HCT116 (cell line): ENCODE measurements around the gene GDI1.

Experiments
- ATF3 ChIP-seq: IDR thresholded peaks from 2 replicates; pipeline ENCODE4 v1.6.1; 2012
- CBX3 ChIP-seq: IDR thresholded peaks from 2 replicates; pipeline ENCODE4 v1.6.1; 2012; ENCODE audit warnings: low read depth
- CEBPB ChIP-seq: IDR thresholded peaks from 2 replicates; pipeline ENCODE4 v1.6.1; 2012; ENCODE audit warnings: low read depth
- EZH2 ChIP-seq: fragments of 200-600 bp; sonication (generic); IDR thresholded peaks from 2 replicates; pipeline ENCODE4 v1.6.1; 2017; ENCODE audit warnings: antibody characterized with exemption, mixed run types
- EZH2phosphoT487 ChIP-seq: fragments of 200-600 bp; IDR thresholded peaks from 2 replicates; pipeline ENCODE4 v1.6.1; 2018; ENCODE audit warnings: antibody characterized with exemption, borderline replicate concordance
- JUND ChIP-seq: IDR thresholded peaks from 2 replicates; pipeline ENCODE4 v1.6.1; 2012
- POLR2A ChIP-seq: IDR thresholded peaks from 2 replicates; pipeline ENCODE4 v1.7.0; 2011; ENCODE audit warnings: borderline replicate concordance; ENCODE audit not compliant: insufficient read depth, insufficient read length; ENCODE audit errors: extremely low read depth
- POLR2AphosphoS5 ChIP-seq: IDR thresholded peaks from 2 replicates; pipeline ENCODE4 v1.6.1; 2011; ENCODE audit warnings: mild to moderate bottlenecking, low read depth, low read length, moderate library complexity
- REST ChIP-seq: IDR thresholded peaks from 2 replicates; pipeline ENCODE4 v1.6.1; 2012; ENCODE audit warnings: low read depth
- TF ChIP-seq, protein P1 (sequence below), 3 experiments: fragments of 200-600 bp in 1 of 3; sonication (generic) in 1 of 3; IDR thresholded peaks in 2 of 3; conservative IDR thresholded peaks in 1 of 3; 2 replicates each; pipeline ENCODE4 v1.5.1; 2012 to 2017; ENCODE audit warnings: low read depth in 2 of 3, low read length in 2 of 3, antibody characterized with exemption in 1 of 3, borderline replicate concordance in 1 of 3, control low read depth in 1 of 3, mild to moderate bottlenecking in 1 of 3, mixed read lengths in 1 of 3, mixed run types in 1 of 3, moderate library complexity in 1 of 3; ENCODE audit not compliant: insufficient read depth in 1 of 3

DNA sequence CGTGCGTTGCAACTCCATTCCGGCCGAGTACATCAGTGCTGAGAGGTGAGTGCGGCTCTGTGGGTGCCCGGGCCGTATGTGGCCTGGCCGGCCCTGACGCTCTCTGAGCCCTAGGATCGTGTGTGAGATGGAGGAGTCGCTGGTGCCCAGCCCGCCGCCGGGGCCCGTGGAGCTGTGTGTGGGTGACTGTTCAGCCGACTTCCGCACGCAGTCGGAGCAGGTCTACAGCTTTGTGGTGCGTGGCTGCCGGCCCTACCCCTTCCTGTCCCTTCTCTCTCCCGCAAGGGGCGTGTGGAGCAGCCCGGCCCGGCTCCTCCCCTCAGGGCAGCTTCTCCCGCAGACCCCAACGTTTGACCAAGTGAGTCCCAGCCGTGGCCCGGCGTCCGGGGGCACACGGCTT lies 29.1 kb downstream of the GDI1 start:
- TF ChIP-seq ATF3 (no peak), POLR2AphosphoS5 (no peak), POLR2A (no peak), REST (no peak), EZH2phosphoT487 (no peak), JUND (no peak), CEBPB (no peak), EZH2 (no peak), CBX3 (no peak)
- TF ChIP-seq, protein P1, sequence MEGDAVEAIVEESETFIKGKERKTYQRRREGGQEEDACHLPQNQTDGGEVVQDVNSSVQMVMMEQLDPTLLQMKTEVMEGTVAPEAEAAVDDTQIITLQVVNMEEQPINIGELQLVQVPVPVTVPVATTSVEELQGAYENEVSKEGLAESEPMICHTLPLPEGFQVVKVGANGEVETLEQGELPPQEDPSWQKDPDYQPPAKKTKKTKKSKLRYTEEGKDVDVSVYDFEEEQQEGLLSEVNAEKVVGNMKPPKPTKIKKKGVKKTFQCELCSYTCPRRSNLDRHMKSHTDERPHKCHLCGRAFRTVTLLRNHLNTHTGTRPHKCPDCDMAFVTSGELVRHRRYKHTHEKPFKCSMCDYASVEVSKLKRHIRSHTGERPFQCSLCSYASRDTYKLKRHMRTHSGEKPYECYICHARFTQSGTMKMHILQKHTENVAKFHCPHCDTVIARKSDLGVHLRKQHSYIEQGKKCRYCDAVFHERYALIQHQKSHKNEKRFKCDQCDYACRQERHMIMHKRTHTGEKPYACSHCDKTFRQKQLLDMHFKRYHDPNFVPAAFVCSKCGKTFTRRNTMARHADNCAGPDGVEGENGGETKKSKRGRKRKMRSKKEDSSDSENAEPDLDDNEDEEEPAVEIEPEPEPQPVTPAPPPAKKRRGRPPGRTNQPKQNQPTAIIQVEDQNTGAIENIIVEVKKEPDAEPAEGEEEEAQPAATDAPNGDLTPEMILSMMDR (IDR thresholded peaks at IDR 0.05 in 2 of 3, conservative IDR thresholded peaks at IDR 0.05 in 1 of 3; ENCODE audit: borderline replicate concordance in 1 of 3, insufficient read depth in 1 of 3, low read depth in 2 of 3, low read length in 2 of 3): no peak
